OCI-M2 (cell line): ENCODE data around the gene BTRC.
"Not testable (repeated sequence)": the region's sequence is repeated elsewhere in the genome, so short reads cannot be mapped to it uniquely, and the experiment has no call there.

Experiments
- DNase-seq: peaks from one replicate; lab custom pipeline; 2025; ENCODE audit not compliant: unreplicated experiment; lab: John Stamatoyannopoulos, UW

Gene BTRC

DNA sequence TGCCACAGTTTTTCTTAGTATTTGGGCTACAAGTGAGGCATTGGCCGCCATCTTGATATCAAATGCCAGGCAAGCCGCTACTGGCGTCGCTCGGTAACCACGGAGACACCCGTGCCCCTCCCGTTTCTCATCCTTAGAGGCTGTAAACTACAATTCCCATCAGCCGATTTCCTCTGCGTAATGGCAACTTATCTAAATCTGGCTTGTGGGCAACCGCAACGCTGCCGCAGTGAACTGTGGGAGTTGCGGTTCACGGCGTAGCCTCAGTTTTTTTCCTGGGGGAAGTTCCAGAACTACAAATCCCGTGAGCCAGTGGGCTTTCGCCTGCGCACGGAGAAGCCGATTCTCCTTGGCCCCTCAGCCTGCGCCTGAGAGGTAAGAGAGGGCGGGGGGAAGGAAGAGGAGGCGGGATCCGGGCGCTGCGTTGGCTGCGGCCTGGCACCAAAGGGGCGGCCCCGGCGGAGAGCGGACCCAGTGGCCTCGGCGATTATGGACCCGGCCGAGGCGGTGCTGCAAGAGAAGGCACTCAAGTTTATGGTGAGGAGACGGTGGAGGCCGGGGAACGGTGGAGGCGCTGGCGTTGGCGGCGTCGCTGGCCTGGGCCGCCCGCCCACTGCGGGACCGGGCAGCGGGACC lies at the start of gene BTRC:
BTRC (plus strand) TSS at position 474 of the 636 bp plus-strand sequence; CDS start at position 490, 16 bp downstream.
- DNase-seq = peak; percentile 92

DNA sequence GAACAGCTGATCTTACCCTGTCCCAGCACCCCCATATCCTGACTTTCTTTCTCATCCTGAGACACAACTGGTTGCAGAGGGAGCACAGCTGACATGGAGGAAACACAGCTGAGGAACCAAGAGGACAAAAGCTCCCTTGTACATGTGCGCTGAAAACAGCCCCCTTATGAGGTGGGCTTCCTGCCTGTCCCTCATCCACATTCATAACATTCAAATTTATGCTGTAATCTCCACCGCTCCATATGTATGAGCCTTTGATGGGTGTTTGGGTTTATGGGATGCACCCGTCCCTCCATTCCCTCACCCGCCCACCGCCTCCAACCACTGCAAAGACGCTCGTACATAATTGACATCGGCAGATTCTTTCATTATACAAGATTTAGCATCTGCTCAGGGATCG lies 49.6 kb upstream of the BTRC start:
- DNase-seq = no peak

GRCh38 chr10:101305320-101306241 lies 48.4 kb upstream of the BTRC start:
- no peak for DNase-seq

GRCh38 chr10:101308051-101308450 lies 45.9 kb upstream of the BTRC start:
- DNase-seq = no peak

- no peak for DNase-seq
Observed at GRCh38 chr10:101310529-101311184, 43.3 kb upstream of the BTRC start.

GRCh38 chr10:101311185-101312066 lies 42.5 kb upstream of the BTRC start:
- DNase-seq = no peak

DNA sequence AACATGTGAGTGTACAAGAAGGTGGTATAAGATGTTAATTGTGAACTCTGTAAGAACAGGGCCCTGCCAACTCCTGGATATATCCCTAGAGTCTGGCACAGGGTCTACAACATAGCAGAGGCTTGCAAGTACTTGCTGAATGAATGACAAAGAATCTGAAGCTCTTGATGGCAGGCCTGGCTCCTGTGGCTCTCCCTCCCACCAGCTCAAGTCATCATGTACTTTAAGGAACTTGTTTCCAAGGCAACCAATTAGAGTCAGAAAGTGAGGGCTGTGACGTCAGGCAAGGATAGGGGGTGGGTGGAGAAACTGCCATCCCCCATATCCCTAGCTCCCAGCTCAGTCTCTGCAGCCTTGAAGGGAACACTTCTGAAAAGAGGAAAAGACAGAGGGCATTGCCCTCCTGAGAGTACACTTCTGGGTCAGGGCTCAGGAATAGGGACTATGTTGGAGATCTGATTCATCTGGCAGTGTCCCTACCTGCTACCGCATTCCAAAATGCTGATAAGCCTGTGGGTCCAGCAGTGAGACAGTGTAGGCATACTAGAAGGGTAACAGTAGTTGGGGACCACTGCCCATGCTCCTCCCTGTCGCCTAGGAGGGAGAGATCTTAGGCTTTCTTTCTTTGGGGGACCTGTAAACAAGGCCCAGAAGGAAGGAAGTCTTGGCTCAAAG lies 34.6 kb upstream of the BTRC start:
- DNase-seq = no peak

DNA sequence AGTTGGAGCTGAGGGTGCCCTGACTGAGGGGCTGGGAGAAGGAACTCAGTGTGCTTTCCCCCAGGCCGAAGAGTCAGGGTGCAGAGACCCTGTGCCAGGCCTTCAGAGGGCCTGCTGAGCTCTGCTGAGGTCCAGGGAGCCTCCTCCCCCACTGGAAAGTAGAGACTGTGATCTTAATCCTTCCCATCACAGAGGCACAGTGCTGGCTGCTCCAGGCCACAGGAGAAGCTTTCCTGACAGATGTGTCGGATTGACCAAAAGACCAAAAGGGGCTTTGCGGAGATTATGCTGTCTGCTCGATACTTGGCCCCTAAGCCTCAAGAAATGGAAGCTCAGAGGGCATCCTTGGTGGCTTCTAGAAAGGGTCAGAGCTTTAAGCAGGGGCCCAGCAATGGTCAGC lies 32.9 kb upstream of the BTRC start:
- DNase-seq = no peak

GRCh38 chr10:101322266-101323108 lies 31.5 kb upstream of the BTRC start:
- DNase-seq = no peak

DNA sequence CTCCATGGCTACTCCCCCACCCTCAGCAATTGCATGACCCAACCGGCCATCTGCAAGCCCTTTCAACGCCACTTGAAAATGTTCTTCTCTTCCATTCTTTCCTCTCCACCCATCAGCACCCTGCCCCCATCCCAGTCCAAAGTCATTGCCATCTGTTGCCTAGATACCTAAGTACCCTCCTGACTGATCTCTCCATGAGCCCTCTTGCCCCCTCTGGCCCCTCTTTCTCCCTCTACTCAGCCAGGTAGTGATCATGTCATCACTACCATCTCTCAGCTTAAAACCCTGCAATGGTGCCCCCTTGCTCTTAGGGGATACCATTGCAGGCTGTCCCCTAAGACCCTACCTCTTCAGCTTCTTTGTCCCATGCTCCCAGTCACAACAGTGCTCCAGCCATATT lies 30.5 kb upstream of the BTRC start:
- no peak for DNase-seq

DNA sequence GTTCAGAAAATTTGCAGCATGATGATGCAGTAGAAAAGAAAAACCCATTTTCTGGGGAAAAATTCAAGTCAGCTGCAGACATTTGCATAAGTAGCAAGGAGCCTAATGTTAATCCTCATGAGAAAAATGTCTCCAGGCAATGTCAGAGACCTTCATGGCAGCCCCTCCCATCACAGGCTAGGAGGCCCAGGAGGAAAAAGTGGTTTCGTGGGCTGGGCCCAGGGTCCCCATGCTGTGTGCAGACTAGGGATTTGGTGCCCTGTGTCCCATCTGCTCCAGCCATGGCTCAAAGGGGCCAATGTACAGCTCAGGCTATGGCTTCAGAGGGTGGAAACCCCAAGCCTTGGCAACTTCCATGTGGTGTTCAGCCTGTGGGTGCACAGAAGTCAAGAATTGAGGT lies 26.5 kb upstream of the BTRC start:
- DNase-seq = not testable (repeated sequence)

- no peak for DNase-seq
Observed at GRCh38 chr10:101329341-101330032, 24.5 kb upstream of the BTRC start.

DNA sequence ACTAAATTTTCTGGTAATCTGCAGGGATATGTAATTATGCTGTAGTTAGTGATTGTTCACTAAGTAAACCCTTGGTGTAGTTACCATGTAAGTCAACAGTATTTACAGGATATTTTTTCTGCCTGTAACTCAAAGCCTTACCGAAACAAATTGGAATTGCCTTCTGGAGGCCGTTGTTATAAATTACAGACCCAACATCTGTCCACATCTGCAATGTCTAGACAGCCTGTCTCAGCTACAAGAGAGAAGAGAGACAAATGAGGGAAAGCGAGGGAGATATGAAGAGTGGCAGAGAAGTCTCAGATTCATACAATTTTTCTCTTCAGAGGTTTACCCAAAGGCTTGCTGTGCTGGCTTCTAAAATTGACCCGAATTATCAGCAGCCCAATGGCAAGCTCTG lies 23.7 kb upstream of the BTRC start:
- no peak for DNase-seq

- no peak for DNase-seq
Observed at GRCh38 chr10:101330631-101331225, 23.2 kb upstream of the BTRC start.

DNA sequence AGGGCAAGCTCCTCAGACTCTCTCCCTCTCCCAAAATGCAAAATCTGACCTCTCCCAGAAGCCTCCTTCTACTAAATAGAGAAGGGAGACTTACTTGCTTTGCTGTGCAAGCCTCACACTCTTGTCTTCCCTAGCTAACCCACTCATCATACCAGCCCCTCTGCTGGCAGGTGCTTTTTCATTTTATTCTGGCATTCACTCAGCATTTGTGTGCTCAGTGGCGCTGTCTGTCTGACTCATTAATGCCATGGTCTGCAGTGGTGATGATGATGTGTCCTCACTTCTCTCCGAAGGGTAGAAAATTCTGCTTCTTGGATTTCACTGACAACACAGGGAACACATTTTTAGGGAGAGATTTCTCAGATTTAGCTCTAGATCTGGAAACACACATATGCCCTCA lies 22.0 kb upstream of the BTRC start:
- DNase-seq = no peak

DNA sequence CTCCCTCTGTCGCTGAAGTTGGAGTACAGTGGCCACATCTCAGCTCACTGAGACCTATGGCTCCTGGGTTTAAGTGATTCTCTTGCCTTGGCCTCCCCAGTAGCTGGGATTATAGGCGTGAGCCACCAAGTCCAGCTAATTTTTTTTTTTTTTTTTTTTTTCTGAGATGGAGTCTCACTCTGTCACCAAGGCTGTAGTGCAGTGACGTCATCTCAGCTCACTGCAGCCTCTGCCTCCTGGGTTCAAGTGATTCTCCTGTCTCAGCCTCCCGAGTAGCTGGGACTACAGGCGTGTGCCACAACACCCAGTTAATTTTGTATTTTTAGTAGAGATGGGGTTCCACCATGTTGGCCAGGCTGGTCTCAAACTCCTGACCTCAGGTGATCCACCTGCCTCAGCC lies 19.7 kb upstream of the BTRC start:
- DNase-seq = not testable (repeated sequence)

GRCh38 chr10:101336382-101336781 lies 17.6 kb upstream of the BTRC start:
- DNase-seq = no peak

- no peak for DNase-seq
Observed at GRCh38 chr10:101337836-101338235, 16.1 kb upstream of the BTRC start.
